ENCODE results near the gene SMIM33. TPM values are rescaled to one million over a fixed set of nuclear protein-coding genes. Genes with fewer than 3 reads are reported as not detected.
"Not testable (repeated sequence)": the region's sequence is repeated elsewhere in the genome, so short reads cannot be mapped to it uniquely, and the experiment has no call there.

Gene SMIM33
- total and polyA plus RNA-seq, 2 experiments from 2014 or later: not detected

DNA sequence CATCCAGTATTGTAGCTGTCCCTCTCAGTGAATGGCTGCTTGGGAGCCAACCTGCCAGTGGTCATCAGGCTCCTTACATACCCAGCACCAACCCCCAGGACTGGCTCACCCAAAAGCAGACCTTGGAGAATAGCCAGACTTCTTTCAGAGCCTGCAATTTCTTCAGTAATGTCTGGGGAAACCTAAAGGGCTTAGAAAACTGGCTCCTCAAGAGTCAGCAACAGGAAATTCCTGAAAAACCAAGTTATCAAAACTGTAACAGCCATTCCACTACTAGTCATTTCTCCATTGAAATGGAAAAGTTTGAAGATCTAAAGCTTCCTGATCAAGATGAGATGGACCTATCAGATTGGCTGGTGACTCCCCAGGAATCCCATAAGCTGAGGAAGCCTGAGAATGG lies 24.0 kb downstream of the SMIM33 start:
- TF ChIP-seq CTCF (IDR thresholded peaks at IDR 0.05; ENCODE audit: low read depth, low read length): no peak
- peak in 1 of 2 donors; percentile 83 for DNase-seq (ENCODE audit: low read depth in 1 of 2, low spot score in 1 of 2)
- Histone ChIP-seq H3K4me1 (ENCODE audit: low read depth) (peaks cover 24% of the 10 kb centered on the region), H3K36me3 (no peaks in the 10 kb centered on the region), H3K9me3 (ENCODE audit: low read depth) (no peaks in the 10 kb centered on the region), H3K27ac (no peak overlapping the region), H3K27me3 (no peaks in the 10 kb centered on the region), H3K4me3 (no peak overlapping the region)

DNA sequence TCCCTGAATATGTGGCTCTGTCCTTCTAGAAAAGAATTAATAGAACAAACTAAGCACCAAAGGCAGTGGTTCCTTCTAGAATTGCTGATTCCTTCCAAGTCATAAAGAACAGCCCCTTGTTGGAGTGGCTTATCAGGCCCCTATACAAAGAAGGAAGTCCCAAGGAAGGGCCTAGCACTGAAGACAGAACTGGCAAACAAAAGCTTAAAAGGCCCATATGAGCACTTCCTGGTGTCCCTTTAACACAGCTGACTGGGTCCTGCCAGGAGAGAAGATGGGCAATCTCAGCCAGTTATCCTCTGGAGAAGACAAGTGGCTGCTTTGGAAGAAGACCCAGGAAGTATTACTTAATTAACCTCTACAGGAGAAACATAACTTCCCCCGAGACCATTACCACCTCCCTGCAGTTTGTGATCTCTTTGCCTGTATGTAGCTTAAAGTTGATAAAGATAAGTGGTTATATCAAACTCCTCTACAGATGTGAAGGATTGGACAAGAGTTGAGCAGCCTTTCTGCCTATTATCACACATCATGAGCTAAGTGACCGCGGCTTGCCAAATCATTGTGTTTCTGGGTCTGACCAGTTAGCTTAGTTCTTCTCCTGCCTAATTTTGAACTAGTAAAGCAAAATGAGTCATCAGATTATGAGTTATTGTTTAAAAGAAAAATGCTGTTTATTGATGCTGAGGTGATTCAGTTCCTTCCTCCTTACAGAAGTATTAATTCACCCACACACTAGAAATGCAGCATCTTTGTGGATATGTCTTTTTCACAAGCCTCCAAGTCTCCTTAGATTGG lies 25.0 kb downstream of the SMIM33 start:
- no peak overlapping the region for H3K27ac ChIP-seq
- H3K36me3 ChIP-seq: no peaks in the 10 kb centered on the region
- peak in 1 of 2 donors; percentile 49 for DNase-seq (ENCODE audit: low read depth in 1 of 2, low spot score in 1 of 2)
- no peaks in the 10 kb centered on the region for H3K27me3 ChIP-seq
- H3K9me3 ChIP-seq (ENCODE audit: low read depth): no peaks in the 10 kb centered on the region
- no peak overlapping the region for H3K4me3 ChIP-seq
- no peak for TF ChIP-seq CTCF (IDR thresholded peaks at IDR 0.05; ENCODE audit: low read depth, low read length)
- H3K4me1 ChIP-seq (ENCODE audit: low read depth): peaks cover 24% of the 10 kb centered on the region

DNA sequence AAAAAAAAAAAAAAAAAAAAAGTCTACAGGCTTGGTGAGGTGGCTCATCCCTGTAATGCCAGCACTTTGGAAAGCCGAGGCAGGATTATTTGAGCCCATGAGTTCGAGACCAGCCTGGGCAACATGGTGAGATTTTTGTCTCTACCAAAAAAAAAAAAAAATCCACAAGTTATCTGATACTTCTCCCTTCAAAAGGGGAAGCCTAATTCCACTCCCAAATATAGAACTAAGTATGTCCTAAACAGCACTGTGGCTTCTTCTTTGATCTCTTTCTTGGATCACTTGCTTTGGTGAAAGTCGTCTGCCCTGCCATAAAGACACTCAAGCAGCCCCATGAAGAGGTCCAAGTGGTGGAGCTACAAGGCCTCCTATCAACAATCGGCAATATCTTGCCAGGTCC lies 30.6 kb downstream of the SMIM33 start:
- no peak for TF ChIP-seq CTCF (IDR thresholded peaks at IDR 0.05; ENCODE audit: low read depth, low read length)
- Histone ChIP-seq H3K27ac (no peak overlapping the region), H3K36me3 (no peaks in the 10 kb centered on the region)

GRCh38 chr5:139503036-139503817 lies 32.4 kb downstream of the SMIM33 start:
- not testable (repeated sequence) for H3K27ac ChIP-seq; DNase-seq (ENCODE audit: low read depth in 1 of 2, low spot score in 1 of 2); H3K36me3 ChIP-seq; H3K9me3 ChIP-seq (ENCODE audit: low read depth); H3K4me1 ChIP-seq (ENCODE audit: low read depth); H3K27me3 ChIP-seq; H3K4me3 ChIP-seq

More for the DNA sequence above, 30.6 kb downstream of the SMIM33 start:
- Histone ChIP-seq H3K27me3 (no peaks in the 10 kb centered on the region), H3K4me1 (ENCODE audit: low read depth) (no peaks in the 10 kb centered on the region), H3K4me3 (no peak overlapping the region), H3K9me3 (ENCODE audit: low read depth) (no peaks in the 10 kb centered on the region)
- DNase-seq (ENCODE audit: low read depth in 1 of 2, low spot score in 1 of 2): no peak

- DNase-seq (ENCODE audit: low read depth in 1 of 2, low spot score in 1 of 2); H3K4me3 ChIP-seq: not testable (repeated sequence)
Measured at GRCh38 chr5:139503879-139504278, 33.1 kb downstream of the SMIM33 start.

GRCh38 chr5:139504722-139505121 lies 33.9 kb downstream of the SMIM33 start:
- not testable (repeated sequence) for H3K27ac ChIP-seq; DNase-seq (ENCODE audit: low read depth in 1 of 2, low spot score in 1 of 2); H3K4me3 ChIP-seq; H3K4me1 ChIP-seq (ENCODE audit: low read depth); H3K36me3 ChIP-seq; H3K9me3 ChIP-seq (ENCODE audit: low read depth); H3K27me3 ChIP-seq

More at GRCh38 chr5:139503879-139504278, 33.1 kb downstream of the SMIM33 start:
- H3K27me3 ChIP-seq; H3K36me3 ChIP-seq; H3K27ac ChIP-seq; H3K4me1 ChIP-seq (ENCODE audit: low read depth); H3K9me3 ChIP-seq (ENCODE audit: low read depth): not testable (repeated sequence)
